OCI-LY7 (cell line): ENCODE measurements around the gene CLINT1. TPM values are rescaled to one million over a fixed set of nuclear protein-coding genes. Genes with fewer than 3 reads are reported as not detected.

Experiments used
- BruUV-seq: library from RNA; stranded (reverse); fragments of 400-500 nt; replicated peaks from 2 replicates; lab custom pipeline; 2021; lab: Mats Ljungman, UMichigan
- CTCF ChIA-PET: fragments of 300-600 bp; sonication (Branson Sonifier 250); formaldehyde crosslinking; loops from one replicate; lab custom pipeline; 2022; ENCODE audit warnings: antibody characterized with exemption; ENCODE audit not compliant: unreplicated experiment; lab: Charles Lee
- POLR2A ChIA-PET: fragments of 300-600 bp; sonication (Branson Sonifier 250); formaldehyde crosslinking; loops from one replicate; lab custom pipeline; 2022; ENCODE audit warnings: antibody characterized with exemption; lab: Charles Lee
- DNase-seq: peaks from one replicate; pipeline ENCODE4 v3.0.0-alpha.2; 2015; ENCODE audit warnings: low spot score
- H2AFZ ChIP-seq: fragments of 200-600 bp; sonication (generic), shearing (Covaris generic); 2 replicates; pipeline ENCODE4 v1.6.1; 2014; ENCODE audit warnings: mild to moderate bottlenecking, antibody characterized with exemption, low read length, moderate library complexity
- H3K27ac ChIP-seq: fragments of 200-600 bp; sonication (generic); 2 replicates; pipeline ENCODE4 v1.5.1; 2014; ENCODE audit warnings: mixed run types, low read depth, mild to moderate bottlenecking, moderate library complexity, low read length, inconsistent platforms; ENCODE audit not compliant: poor library complexity, severe bottlenecking
- H3K36me3 ChIP-seq: fragments of 200-600 bp; sonication (generic); 2 replicates; pipeline ENCODE4 v1.6.1; 2014; ENCODE audit warnings: mild to moderate bottlenecking, antibody characterized with exemption, low read length, moderate library complexity, mixed read lengths; ENCODE audit not compliant: insufficient read depth
- H3K4me1 ChIP-seq: fragments of 200-600 bp; sonication (generic); 2 replicates; pipeline ENCODE4 v1.5.1; 2014; ENCODE audit warnings: mild to moderate bottlenecking, low read length; ENCODE audit not compliant: insufficient read depth, poor library complexity, severe bottlenecking
- H3K4me2 ChIP-seq: fragments of 200-600 bp; sonication (generic); 2 replicates; pipeline ENCODE4 v1.6.1; 2014; ENCODE audit warnings: mild to moderate bottlenecking, low read length
- H3K4me3 ChIP-seq: fragments of 200-600 bp; sonication (generic); 2 replicates; pipeline ENCODE4 v1.5.1; 2014; ENCODE audit warnings: mild to moderate bottlenecking, low read depth, low read length; ENCODE audit not compliant: poor library complexity, severe bottlenecking
- H3K79me2 ChIP-seq: fragments of 200-600 bp; sonication (generic); 2 replicates; pipeline ENCODE4 v1.6.1; 2016; ENCODE audit warnings: low read depth, mild to moderate bottlenecking, low read length, moderate library complexity, mixed read lengths; ENCODE audit not compliant: insufficient read depth
- H3K9me2 ChIP-seq: fragments of 200-600 bp; sonication (generic); 2 replicates; pipeline ENCODE4 v1.6.1; 2016; ENCODE audit warnings: mild to moderate bottlenecking, low read length, mixed read lengths; ENCODE audit not compliant: insufficient read depth
- H3K9me3 ChIP-seq: fragments of 200-600 bp; sonication (generic); 2 replicates; pipeline ENCODE4 v1.6.1; 2014; ENCODE audit warnings: mild to moderate bottlenecking, mixed run types, low read length, mixed read lengths
- H4K20me1 ChIP-seq: fragments of 200-600 bp; sonication (generic); 2 replicates; pipeline ENCODE4 v1.6.1; 2014; ENCODE audit warnings: mild to moderate bottlenecking, antibody characterized with exemption, low read length, moderate library complexity, mixed read lengths; ENCODE audit not compliant: insufficient read depth
- CTCF ChIP-seq: fragments of 200-600 bp; sonication (generic); conservative IDR thresholded peaks from 2 replicates; pipeline ENCODE4 v1.5.1; 2014; ENCODE audit warnings: mild to moderate bottlenecking, antibody characterized with exemption, low read length, moderate library complexity, mixed read lengths
- EZH2phosphoT487 ChIP-seq: fragments of 200-600 bp; sonication (generic); IDR thresholded peaks from 2 replicates; pipeline ENCODE4 v1.6.1; 2018; ENCODE audit warnings: low read depth, borderline replicate concordance, mild to moderate bottlenecking, mixed run types, antibody characterized with exemption, low read length, moderate library complexity, mixed read lengths
- intact Hi-C: fragments of 100-400 bp; cut with micrococcal nuclease; formaldehyde crosslinking; loops from one replicate; pipeline ENCODE4 v1.10.0; 2022; ENCODE audit not compliant: unreplicated experiment
- total RNA-seq, 2 experiments: library from RNA; depleted of rRNA in 1 of 2; stranded (reverse); fragments of >200 nt in 1 of 2; shearing (Covaris generic) in 1 of 2; gene quantifications; 2 replicates each; pipeline ENCODE4 v1.2.3, GENCODE V29; 2014 to 2022

The CLINT1 gene
- total RNA-seq, 2 experiments from 2014 or later, result 107 to 135 TPM

- BruUV-seq, result no TSS peak
- Histone ChIP-seq H3K79me2 (peaks cover 82% of the 10 kb centered on the region), H3K27ac (no peak overlapping the region), H3K4me2 (no peak overlapping the region), H2AFZ (no peak overlapping the region), H3K9me2 (no peaks in the 10 kb centered on the region), H3K4me3 (no peak overlapping the region), H3K4me1 (peaks cover 55% of the 10 kb centered on the region), H3K36me3 (peaks cover 67% of the 10 kb centered on the region), H4K20me1 (no peaks in the 10 kb centered on the region; the same call in 1 of the 2 replicates), H3K9me3 (peaks cover 16% of the 10 kb centered on the region)
- TF ChIP-seq EZH2phosphoT487 (no peak), CTCF (no peak)
- ChIA-PET POLR2A (interaction anchor here (0.6 to 4.3 kb wide), 8 partner anchors 10 to 134 kb away, joined by 3 to 15 read pairs (median 3); partner anchors contain the start of gene CLINT1), CTCF (interaction anchor here (1.0 to 1.4 kb wide), 2 partner anchors 129 to 131 kb away, joined by 3 read pairs; no protein-coding TSS in a partner anchor)
- no peak for DNase-seq
- intact Hi-C loops, result loop anchor here (1.0 kb wide), 1 partner anchor 177 kb away; no protein-coding TSS in a partner anchor
Observed at GRCh38 chr5:157818368-157818767, 40.6 kb downstream of the CLINT1 start.

- Histone ChIP-seq H3K79me2 (peaks cover 78% of the 10 kb centered on the region), H3K9me2 (no peaks in the 10 kb centered on the region), H3K4me2 (no peak overlapping the region), H3K27ac (peak overlapping the region; percentile 55), H3K9me3 (peaks cover 12% of the 10 kb centered on the region), H3K36me3 (peaks cover 67% of the 10 kb centered on the region), H4K20me1 (no peaks in the 10 kb centered on the region; the same call in 1 of the 2 replicates), H3K4me3 (no peak overlapping the region), H3K4me1 (peaks cover 51% of the 10 kb centered on the region), H2AFZ (no peak overlapping the region)
- no peak for DNase-seq
- POLR2A ChIA-PET, result interaction anchor here (0.6 to 4.3 kb wide), 11 partner anchors 11 to 134 kb away, joined by 3 to 15 read pairs (median 3); partner anchors contain the start of gene CLINT1
- CTCF ChIA-PET, result interaction anchor here (1.0 kb wide), 1 partner anchor 130 kb away, joined by 3 read pairs; no protein-coding TSS in a partner anchor
- BruUV-seq, result no TSS peak
- TF ChIP-seq CTCF (no peak), EZH2phosphoT487 (no peak)
- intact Hi-C loops, result loop anchor here (1.0 kb wide), 2 partner anchors 130 to 177 kb away; no protein-coding TSS in a partner anchor
Observed at GRCh38 chr5:157817928-157818327, 41.0 kb downstream of the CLINT1 start.

- peak overlapping the region; percentile 55 for H3K27ac ChIP-seq
- no peak overlapping the region for H2AFZ ChIP-seq
- no peak overlapping the region for H3K4me3 ChIP-seq
- DNase-seq, result no peak
- intact Hi-C loops, result loop anchor here (1.0 kb wide), 1 partner anchor 131 kb away; no protein-coding TSS in a partner anchor
- no TSS peak for BruUV-seq
- H3K4me1 ChIP-seq, result peaks cover 47% of the 10 kb centered on the region
- TF ChIP-seq CTCF (no peak), EZH2phosphoT487 (no peak)
- H3K79me2 ChIP-seq, result peaks cover 72% of the 10 kb centered on the region
- no peaks in the 10 kb centered on the region for H3K9me2 ChIP-seq
- POLR2A ChIA-PET, result interaction anchor here (0.6 to 4.3 kb wide), 8 partner anchors 11 to 135 kb away, joined by 3 to 15 read pairs (median 3); partner anchors contain the start of gene CLINT1
- CTCF ChIA-PET, result interaction anchor here (0.5 to 1.1 kb wide), 3 partner anchors 101 to 131 kb away, joined by 3 to 5 read pairs (median 3); no protein-coding TSS in a partner anchor
- no peaks in the 10 kb centered on the region; the same call in 1 of the 2 replicates for H4K20me1 ChIP-seq
- peaks cover 67% of the 10 kb centered on the region for H3K36me3 ChIP-seq
- peak overlapping the region; percentile 35 for H3K4me2 ChIP-seq
- H3K9me3 ChIP-seq, result peaks cover 6% of the 10 kb centered on the region; the same call in 1 of the 2 replicates
Observed at GRCh38 chr5:157817387-157817702, 41.6 kb downstream of the CLINT1 start.
